Neuronal stem cell (in vitro differentiated cells): ENCODE measurements around the gene CEP95.

Experiments
- DNase-seq: peaks from one replicate; pipeline ENCODE4 v3.0.0-alpha.2; 2013; ENCODE audit warnings: low spot score
- H2AFZ ChIP-seq: one replicate; pipeline ENCODE4 v1.6.1; 2013; ENCODE audit warnings: mild to moderate bottlenecking, low read length, inconsistent platforms
- H2AK5ac ChIP-seq: 2 replicates; pipeline ENCODE4 v1.6.1; 2013; ENCODE audit warnings: low read depth, mild to moderate bottlenecking, inconsistent platforms, low read length, moderate library complexity, mixed read lengths
- H2BK120ac ChIP-seq: 2 replicates; pipeline ENCODE4 v1.6.1; 2013; ENCODE audit warnings: low read depth, mild to moderate bottlenecking, inconsistent platforms, low read length, moderate library complexity, mixed read lengths
- H2BK12ac ChIP-seq: one replicate; pipeline ENCODE4 v1.6.1; 2013; ENCODE audit warnings: low read length, inconsistent platforms
- H2BK15ac ChIP-seq: 2 replicates; pipeline ENCODE4 v1.6.1; 2013; ENCODE audit warnings: mild to moderate bottlenecking, low read length, inconsistent platforms, mixed read lengths
- H2BK5ac ChIP-seq: one replicate; pipeline ENCODE4 v1.6.1; 2013; ENCODE audit warnings: inconsistent platforms, mild to moderate bottlenecking, low read length, moderate library complexity
- H3K14ac ChIP-seq: one replicate; pipeline ENCODE4 v1.6.1; 2013; ENCODE audit warnings: low read length, inconsistent platforms
- H3K18ac ChIP-seq: 2 replicates; pipeline ENCODE4 v1.6.1; 2013; ENCODE audit warnings: low read length, inconsistent platforms
- H3K23ac ChIP-seq: 2 replicates; pipeline ENCODE4 v1.6.1; 2013; ENCODE audit warnings: low read depth, mild to moderate bottlenecking, mixed read lengths, low read length, inconsistent platforms; ENCODE audit not compliant: poor library complexity
- H3K27ac ChIP-seq: replicated peaks from 3 replicates; pipeline ENCODE4 v1.5.1; 2013; ENCODE audit warnings: low read length, inconsistent platforms
- H3K27me3 ChIP-seq, 3 experiments: 2 replicates each; pipeline ENCODE4 v1.6.1; 2013; ENCODE audit warnings: low read length in 3 of 3, mild to moderate bottlenecking in 2 of 3, inconsistent platforms in 1 of 3, low read depth in 1 of 3, mixed read lengths in 1 of 3, moderate library complexity in 1 of 3; ENCODE audit not compliant: control insufficient read depth in 3 of 3, insufficient read depth in 3 of 3
- H3K36me3 ChIP-seq, 2 donors: replicated peaks in 1 of 2; 2 replicates each; pipeline ENCODE4 v1.6.1; 2013; ENCODE audit warnings: low read length in 2 of 2; ENCODE audit not compliant: control insufficient read depth in 2 of 2, insufficient read depth in 2 of 2
- H3K4ac ChIP-seq: 2 replicates; pipeline ENCODE4 v1.6.1; 2013; ENCODE audit warnings: inconsistent platforms, mild to moderate bottlenecking, low read length, moderate library complexity
- H3K4me1 ChIP-seq, 2 donors: 1 replicate in 1 of 2; 2 replicates in 1 of 2; pipeline ENCODE4 v1.6.1; 2013; ENCODE audit warnings: low read length in 2 of 2, low read depth in 1 of 2; ENCODE audit not compliant: control insufficient read depth in 2 of 2, insufficient read depth in 1 of 2
- H3K4me2 ChIP-seq: one replicate; pipeline ENCODE4 v1.6.1; 2013; ENCODE audit warnings: mild to moderate bottlenecking, low read length, inconsistent platforms; ENCODE audit not compliant: insufficient read depth, poor library complexity, severe bottlenecking
- H3K4me3 ChIP-seq, 2 donors: 2 replicates each; pipeline ENCODE4 v1.5.1; 2013; ENCODE audit warnings: low read length in 2 of 2, mild to moderate bottlenecking in 2 of 2, inconsistent platforms in 1 of 2, moderate library complexity in 1 of 2
- H3K79me1 ChIP-seq: one replicate; pipeline ENCODE4 v1.6.1; 2013; ENCODE audit warnings: low read depth, mild to moderate bottlenecking, inconsistent platforms, low read length, moderate library complexity
- H3K9ac ChIP-seq: one replicate; pipeline ENCODE4 v1.6.1; 2013; ENCODE audit warnings: mild to moderate bottlenecking, low read depth, low read length, inconsistent platforms; ENCODE audit not compliant: poor library complexity
- H3K9me3 ChIP-seq, 2 donors: replicated peaks in 1 of 2; 2 replicates each; pipeline versions ENCODE3 to v1.6.1; 2013; ENCODE audit warnings: low read length in 2 of 2, mild to moderate bottlenecking in 2 of 2, inconsistent platforms in 1 of 2, low read depth in 1 of 2, mixed read lengths in 1 of 2, moderate library complexity in 1 of 2; ENCODE audit not compliant: control insufficient read depth in 2 of 2, insufficient read depth in 1 of 2
- H4K8ac ChIP-seq: one replicate; pipeline ENCODE4 v1.6.1; 2013; ENCODE audit warnings: low read depth, mild to moderate bottlenecking, inconsistent platforms, low read length, moderate library complexity
- H4K91ac ChIP-seq: one replicate; pipeline ENCODE4 v1.6.1; 2013; ENCODE audit warnings: low read length, low read depth, mild to moderate bottlenecking, inconsistent platforms; ENCODE audit not compliant: poor library complexity
- WGBS, 2 donors: extraction: QIAGEN DNeasy Blood & Tissue Kit; methylation state at CpG; one replicate each; pipeline ENCODE4 v1.1.7; 2013; ENCODE audit warnings: missing lambda C conversion rate in 2 of 2, mixed read lengths in 1 of 2; ENCODE audit not compliant: insufficient read length in 2 of 2, insufficient replicate concordance in 1 of 2; ENCODE audit errors: extremely low coverage in 2 of 2; 5-methylcytosine and 5-hydroxymethylcytosine counted together

Gene CEP95

GRCh38 chr17:64477849-64478248 is 28.9 kb upstream of the CEP95 start:
- Histone ChIP-seq H3K36me3 (peaks cover 8 to 54% of the 10 kb centered on the region in 2 donors), H4K8ac (no peak overlapping the region), H3K4me2 (no peak overlapping the region), H3K4ac (no peak overlapping the region), H2BK5ac (no peak overlapping the region), H4K91ac (no peak overlapping the region), H3K79me1 (no peaks in the 10 kb centered on the region), H2BK12ac (no peak overlapping the region), H3K14ac (no peak overlapping the region), H2BK120ac (no peak overlapping the region), H3K27ac (no peak overlapping the region), H3K18ac (no peak overlapping the region), H2AFZ (no peak overlapping the region), H3K4me3 (no peak overlapping the region), H3K27me3 (no peaks in the 10 kb centered on the region), H3K9me3 (no peaks in the 10 kb centered on the region), H3K4me1 (no peaks in the 10 kb centered on the region), H3K23ac (no peak overlapping the region), H3K9ac (no peak overlapping the region), H2AK5ac (no peak overlapping the region), H2BK15ac (no peak overlapping the region)
- DNase-seq, result no peak
- WGBS, 2 donors, result no CpG with 5 or more reads among the region's 1 CpG

- Histone ChIP-seq H2BK12ac (no peak overlapping the region), H3K9ac (no peak overlapping the region), H3K4me2 (no peak overlapping the region), H3K14ac (no peak overlapping the region), H2AK5ac (no peak overlapping the region), H2BK120ac (no peak overlapping the region), H2BK15ac (no peak overlapping the region), H3K79me1 (no peaks in the 10 kb centered on the region), H3K9me3 (no peaks in the 10 kb centered on the region), H4K8ac (no peak overlapping the region), H2BK5ac (no peak overlapping the region), H3K4ac (no peak overlapping the region), H2AFZ (no peak overlapping the region), H3K4me3 (no peak overlapping the region), H3K23ac (no peak overlapping the region), H3K18ac (no peak overlapping the region), H4K91ac (no peak overlapping the region), H3K4me1 (no peaks in the 10 kb centered on the region), H3K27ac (no peak overlapping the region), H3K36me3 (peaks cover 23 to 83% of the 10 kb centered on the region in 2 donors), H3K27me3 (no peaks in the 10 kb centered on the region)
- no CpG with 5 or more reads among the region's 1 CpG for WGBS, 2 donors
- DNase-seq, result no peak
Measured at GRCh38 chr17:64480951-64481350, 25.8 kb upstream of the CEP95 start.

- H4K91ac ChIP-seq, result no peak overlapping the region
- H2BK15ac ChIP-seq, result no peak overlapping the region
- no peaks in the 10 kb centered on the region for H3K4me1 ChIP-seq
- no peak overlapping the region for H2BK5ac ChIP-seq
- no peak overlapping the region for H3K9ac ChIP-seq
- no peak overlapping the region for H2AFZ ChIP-seq
- H3K27me3 ChIP-seq, result no peaks in the 10 kb centered on the region
- DNase-seq, result no peak
- no peaks in the 10 kb centered on the region for H3K9me3 ChIP-seq
- H3K4me3 ChIP-seq, result no peak overlapping the region
- no peak overlapping the region for H2BK120ac ChIP-seq
- H3K18ac ChIP-seq, result no peak overlapping the region
- WGBS, 2 donors, result no CpG with 5 or more reads among the region's 3 CpGs
- peaks cover 24 to 90% of the 10 kb centered on the region in 2 donors for H3K36me3 ChIP-seq
- H3K4me2 ChIP-seq, result no peak overlapping the region
- H2BK12ac ChIP-seq, result no peak overlapping the region
- no peak overlapping the region for H3K14ac ChIP-seq
- H4K8ac ChIP-seq, result no peak overlapping the region
- no peak overlapping the region for H3K27ac ChIP-seq
- no peak overlapping the region for H3K23ac ChIP-seq
- no peak overlapping the region for H3K4ac ChIP-seq
- H3K79me1 ChIP-seq, result no peaks in the 10 kb centered on the region
- no peak overlapping the region for H2AK5ac ChIP-seq
Measured at GRCh38 chr17:64484380-64484779, 22.4 kb upstream of the CEP95 start.

GRCh38 chr17:64488301-64488700 is 18.5 kb upstream of the CEP95 start:
- H3K23ac ChIP-seq, result no peak overlapping the region
- DNase-seq, result no peak
- H2BK15ac ChIP-seq, result no peak overlapping the region
- no peak overlapping the region for H2BK5ac ChIP-seq
- no peaks in the 10 kb centered on the region for H3K9me3 ChIP-seq
- H4K8ac ChIP-seq, result no peak overlapping the region
- H2AK5ac ChIP-seq, result no peak overlapping the region
- no peak overlapping the region for H3K27ac ChIP-seq
- no peaks in the 10 kb centered on the region for H3K27me3 ChIP-seq
- H3K4me1 ChIP-seq, result no peaks in the 10 kb centered on the region
- no peak overlapping the region for H3K4me3 ChIP-seq
- whole genome bisulfite sequencing, 2 donors, result no CpG with 5 or more reads among the region's 2 CpGs
- no peak overlapping the region for H4K91ac ChIP-seq
- H3K18ac ChIP-seq, result no peak overlapping the region
- H3K9ac ChIP-seq, result no peak overlapping the region
- no peaks in the 10 kb centered on the region for H3K79me1 ChIP-seq
- no peak overlapping the region for H3K4ac ChIP-seq
- peaks cover 30 to 96% of the 10 kb centered on the region in 2 donors for H3K36me3 ChIP-seq
- no peak overlapping the region for H2AFZ ChIP-seq
- H3K14ac ChIP-seq, result no peak overlapping the region
- no peak overlapping the region for H3K4me2 ChIP-seq
- H2BK120ac ChIP-seq, result no peak overlapping the region
- no peak overlapping the region for H2BK12ac ChIP-seq
